COLO668 (cell line): Measurements from ENCODE around the gene RANBP17.
"Not testable (repeated sequence)": the region's sequence is repeated elsewhere in the genome, so short reads cannot be mapped to it uniquely, and the experiment has no call there.

Source experiments
- DNase-seq: peaks from one replicate; lab custom pipeline; 2025; ENCODE audit not compliant: unreplicated experiment; lab: John Stamatoyannopoulos, UW

The RANBP17 gene

GRCh38 chr5:170937914-170938313 lies 76.1 kb downstream of the RANBP17 start:
- DNase-seq: no peak

GRCh38 chr5:170939178-170939577 lies 77.4 kb downstream of the RANBP17 start:
- no peak for DNase-seq

GRCh38 chr5:170941788-170942187 lies 80.0 kb downstream of the RANBP17 start:
- no peak for DNase-seq

- DNase-seq: no peak
Observed at GRCh38 chr5:170945275-170945674, 83.5 kb downstream of the RANBP17 start.

- no peak for DNase-seq
Observed at GRCh38 chr5:170960567-170960966, 98.7 kb downstream of the RANBP17 start.

GRCh38 chr5:170963521-170963920 lies 101.7 kb downstream of the RANBP17 start:
- no peak for DNase-seq

GRCh38 chr5:170974461-170974860 lies 112.6 kb downstream of the RANBP17 start:
- no peak for DNase-seq

GRCh38 chr5:170980261-170980660 lies 118.4 kb downstream of the RANBP17 start:
- not testable (repeated sequence) for DNase-seq

GRCh38 chr5:170985486-170985885 lies 123.7 kb downstream of the RANBP17 start:
- DNase-seq: no peak

GRCh38 chr5:170986598-170986997 lies 124.8 kb downstream of the RANBP17 start:
- DNase-seq: no peak

GRCh38 chr5:170993476-170993875 lies 131.7 kb downstream of the RANBP17 start:
- DNase-seq: no peak

- DNase-seq: no peak
Observed at GRCh38 chr5:171010086-171010485, 148.3 kb downstream of the RANBP17 start.

GRCh38 chr5:171010816-171011215 lies 149.0 kb downstream of the RANBP17 start:
- no peak for DNase-seq

- DNase-seq: no peak
Observed at GRCh38 chr5:171023508-171023907, 161.7 kb downstream of the RANBP17 start.

- no peak for DNase-seq
Observed at GRCh38 chr5:171024084-171024483, 162.3 kb downstream of the RANBP17 start.

GRCh38 chr5:171029401-171029800 lies 167.6 kb downstream of the RANBP17 start:
- DNase-seq: no peak

GRCh38 chr5:171031977-171032376 lies 170.2 kb downstream of the RANBP17 start:
- no peak for DNase-seq

GRCh38 chr5:171032435-171032973 lies 170.7 kb downstream of the RANBP17 start:
- DNase-seq: no peak

GRCh38 chr5:171041893-171042292 lies 180.1 kb downstream of the RANBP17 start:
- not testable (repeated sequence) for DNase-seq

- DNase-seq: no peak
Observed at GRCh38 chr5:171050916-171051315, 189.1 kb downstream of the RANBP17 start.

GRCh38 chr5:171055875-171056454 lies 194.1 kb downstream of the RANBP17 start:
- DNase-seq: no peak

GRCh38 chr5:171067540-171068130 lies 205.8 kb downstream of the RANBP17 start:
- no peak for DNase-seq

- DNase-seq: no peak
Observed at GRCh38 chr5:171074747-171075146, 212.9 kb downstream of the RANBP17 start.
